HG02970 (cell line): Measurements from ENCODE around the gene MSRB3.
"Not testable (repeated sequence)": the region's sequence is repeated elsewhere in the genome, so short reads cannot be mapped to it uniquely, and the experiment has no call there.

Experiments used
- ATAC-seq: cut with Tn5 transposase; IDR thresholded peaks from one replicate; pipeline ENCODE4 v1.9.1; 2021; ENCODE audit warnings: mild to moderate bottlenecking, moderate library complexity, moderate number of reproducible peaks; ENCODE audit not compliant: unreplicated experiment, low FRiP score

The MSRB3 gene

GRCh38 chr12:65444996-65445395 lies 166.5 kb downstream of the MSRB3 start:
- ATAC-seq, result no peak

- ATAC-seq, result no peak
These were observed 168.4 kb downstream of the MSRB3 start for GRCh38 chr12:65446901-65447300.

- ATAC-seq, result no peak
These were observed 170.9 kb downstream of the MSRB3 start for GRCh38 chr12:65449400-65449799.

DNA sequence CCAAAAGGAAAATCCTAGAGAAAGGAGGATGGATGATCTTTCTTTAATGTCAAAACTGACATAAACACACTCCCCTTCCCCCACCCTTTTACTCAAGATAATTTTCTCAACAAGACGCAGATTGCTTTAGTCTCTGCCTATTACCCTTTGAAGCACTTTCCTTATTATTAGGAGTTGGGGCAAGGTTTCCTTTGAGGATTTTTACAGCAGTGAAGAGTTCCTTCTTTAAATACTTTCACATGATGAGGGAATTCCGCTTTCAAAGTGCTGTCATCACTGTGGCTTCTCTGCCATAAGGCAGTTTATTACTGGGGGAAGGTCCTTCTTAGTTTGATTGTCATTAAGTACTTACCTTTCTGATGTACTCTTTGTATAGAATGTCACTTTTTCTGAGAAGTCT lies 172.1 kb downstream of the MSRB3 start:
- ATAC-seq, result no peak

- ATAC-seq, result no peak
These were observed 175.8 kb downstream of the MSRB3 start for GRCh38 chr12:65454115-65454787.

DNA sequence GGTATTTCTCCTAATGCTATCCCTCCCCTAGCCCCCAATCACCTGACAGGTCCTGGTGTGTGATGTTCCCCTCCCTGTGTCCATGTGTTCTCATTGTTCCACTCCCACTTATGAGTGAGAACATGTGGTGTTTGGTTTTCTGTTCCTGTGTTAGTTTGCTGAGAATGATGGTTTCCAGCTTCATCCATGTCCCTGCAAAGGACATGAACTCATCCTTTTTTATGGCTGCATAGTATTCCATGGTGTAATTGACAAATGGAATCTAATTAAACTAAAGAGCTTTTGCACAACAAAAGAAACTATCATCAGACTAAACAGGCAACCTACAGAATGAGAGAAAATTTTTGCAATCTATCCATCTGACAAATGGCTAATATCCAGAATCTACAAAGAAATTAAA lies 178.9 kb downstream of the MSRB3 start:
- not testable (repeated sequence) for ATAC-seq

DNA sequence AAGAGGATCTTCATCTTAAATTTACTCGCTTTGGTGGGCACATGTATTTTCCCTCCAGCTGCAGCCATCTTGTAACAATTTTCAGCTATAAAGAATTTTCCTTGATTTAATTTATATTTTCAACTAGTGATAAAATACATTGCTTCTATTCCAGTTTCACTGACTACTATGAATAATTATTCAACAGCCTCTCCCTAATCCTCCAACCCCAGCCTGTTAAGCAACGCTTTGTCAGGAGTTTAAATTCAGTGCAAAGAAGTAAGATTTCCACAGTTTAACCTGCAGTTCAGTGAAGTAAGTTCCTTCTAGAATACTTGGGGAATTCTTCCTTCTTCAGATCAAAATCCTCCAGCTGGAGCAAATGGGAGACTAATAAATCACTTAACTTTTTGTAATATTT lies 180.2 kb downstream of the MSRB3 start:
- ATAC-seq, result no peak

DNA sequence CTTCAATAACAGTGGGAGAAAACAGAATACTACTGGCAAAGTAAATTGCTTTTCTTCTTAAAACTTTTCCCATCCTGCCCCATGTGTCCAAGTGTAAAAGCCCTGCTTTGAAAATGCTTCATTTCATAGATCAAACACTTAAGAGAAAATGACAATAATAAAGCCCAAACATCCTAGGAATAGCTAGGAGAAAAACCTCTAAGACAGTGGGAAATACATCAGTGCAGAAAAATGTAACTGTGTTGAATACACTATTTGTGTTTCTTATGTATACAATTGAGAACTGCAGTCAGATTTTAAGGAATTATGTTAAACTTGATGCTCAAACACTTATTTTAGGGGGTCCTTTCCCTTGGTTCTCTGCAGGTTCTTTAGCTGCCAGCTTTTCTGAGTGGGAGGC lies 181.1 kb downstream of the MSRB3 start:
- no peak for ATAC-seq

DNA sequence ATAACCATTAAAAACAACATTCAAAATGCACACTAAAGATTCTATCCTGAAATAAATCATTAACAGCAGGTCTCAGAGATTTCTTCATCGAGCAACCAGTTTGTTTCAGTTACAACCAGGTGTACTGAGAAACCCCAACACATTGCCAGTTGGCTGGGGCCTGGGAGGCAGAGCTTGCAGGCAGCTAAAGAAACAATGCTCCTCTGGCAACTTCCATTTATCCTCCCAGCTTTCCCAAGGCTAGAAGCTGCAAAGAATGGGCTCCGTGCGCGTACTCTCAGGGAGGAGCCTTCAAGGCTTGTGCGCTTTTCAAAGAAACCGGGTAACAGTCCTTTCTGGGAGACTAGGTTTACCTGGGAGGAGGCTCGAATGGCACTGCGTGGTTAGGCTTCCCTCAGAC lies 181.6 kb downstream of the MSRB3 start:
- ATAC-seq, result no peak

GRCh38 chr12:65461017-65461416 lies 182.5 kb downstream of the MSRB3 start:
- ATAC-seq, result no peak

- no peak for ATAC-seq
These were observed 184.0 kb downstream of the MSRB3 start for GRCh38 chr12:65462484-65462883.

- ATAC-seq, result no peak
These were observed 184.6 kb downstream of the MSRB3 start for GRCh38 chr12:65463082-65463481.

DNA sequence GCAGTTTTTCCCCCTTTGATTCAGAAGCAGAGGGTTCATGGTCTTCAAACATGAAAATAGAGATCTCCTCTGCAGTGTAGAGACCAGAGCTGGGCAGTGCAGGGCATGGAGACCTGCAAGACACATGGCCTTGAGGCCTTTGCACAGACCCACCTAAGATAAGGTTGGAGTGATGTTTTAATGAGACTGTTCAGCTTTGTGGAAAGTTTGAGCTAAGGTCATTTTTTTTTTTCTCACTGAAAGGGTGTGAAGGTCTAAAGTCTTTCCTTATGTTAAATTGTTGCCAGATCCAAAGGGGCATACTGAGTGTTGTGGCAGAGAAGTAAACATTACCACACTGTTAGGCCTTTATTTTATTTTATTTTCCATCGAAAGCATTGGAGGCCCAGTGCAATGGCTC lies 185.1 kb downstream of the MSRB3 start:
- ATAC-seq, result no peak

DNA sequence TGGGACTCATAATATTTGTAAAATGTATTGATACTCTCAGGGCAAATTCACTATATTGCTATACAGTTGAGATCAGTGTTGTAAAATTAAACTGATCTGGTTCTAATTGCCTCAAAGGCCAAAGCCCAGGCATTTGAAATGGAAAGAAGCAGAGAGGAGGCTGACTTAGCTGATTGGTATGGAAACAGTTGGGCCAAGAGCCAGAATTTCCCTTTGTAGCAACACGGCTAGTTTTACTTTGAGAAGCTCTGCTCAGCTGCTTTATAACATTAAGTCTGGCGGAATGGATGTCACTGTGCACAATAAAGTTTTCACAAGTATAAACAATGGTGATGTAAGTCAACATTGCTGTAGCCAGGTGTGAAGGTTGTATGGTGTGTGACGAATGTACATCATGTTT lies 186.4 kb downstream of the MSRB3 start:
- ATAC-seq, result no peak

- no peak for ATAC-seq
These were observed 187.5 kb downstream of the MSRB3 start for GRCh38 chr12:65465766-65466547.

- no peak for ATAC-seq
These were observed 188.4 kb downstream of the MSRB3 start for GRCh38 chr12:65466911-65467310.

DNA sequence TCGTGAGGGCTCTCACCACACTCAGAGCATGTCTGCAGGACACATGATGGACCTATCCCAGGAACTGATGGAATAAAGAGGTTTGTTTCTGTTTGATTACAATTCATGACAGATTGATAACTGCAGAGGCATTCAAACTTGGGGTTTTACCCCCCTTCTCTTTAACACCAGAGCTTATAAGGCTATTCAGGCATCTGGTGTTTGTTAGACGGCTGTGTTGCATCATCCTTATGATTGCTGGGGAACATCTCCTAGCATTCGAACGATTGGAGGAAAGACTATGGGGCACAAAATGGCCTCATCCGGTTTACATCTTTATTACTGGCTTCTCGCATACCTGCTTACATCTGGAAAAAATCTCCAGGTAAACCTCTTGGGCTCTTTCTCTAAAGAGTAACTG lies 191.8 kb downstream of the MSRB3 start:
- ATAC-seq, result no peak

DNA sequence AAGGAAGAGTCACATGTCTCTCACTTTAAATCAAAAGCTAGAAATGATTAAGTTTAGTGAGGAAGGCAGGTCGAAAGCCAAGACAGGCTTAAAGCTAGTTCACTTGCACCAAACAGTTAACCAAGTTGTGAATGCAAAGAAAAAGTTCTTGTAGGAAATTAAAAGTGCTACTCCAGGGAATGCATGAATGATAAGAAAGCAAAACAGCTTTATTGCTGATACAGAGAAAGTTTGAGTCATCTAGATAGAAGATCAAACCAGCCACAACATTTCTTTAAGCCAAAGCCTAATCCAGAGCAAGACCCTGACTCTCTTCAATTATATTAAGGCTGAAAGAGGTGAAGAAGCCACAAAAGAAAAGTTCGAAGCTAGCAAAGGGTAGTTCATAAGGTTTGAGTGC lies 193.6 kb downstream of the MSRB3 start:
- no peak for ATAC-seq

DNA sequence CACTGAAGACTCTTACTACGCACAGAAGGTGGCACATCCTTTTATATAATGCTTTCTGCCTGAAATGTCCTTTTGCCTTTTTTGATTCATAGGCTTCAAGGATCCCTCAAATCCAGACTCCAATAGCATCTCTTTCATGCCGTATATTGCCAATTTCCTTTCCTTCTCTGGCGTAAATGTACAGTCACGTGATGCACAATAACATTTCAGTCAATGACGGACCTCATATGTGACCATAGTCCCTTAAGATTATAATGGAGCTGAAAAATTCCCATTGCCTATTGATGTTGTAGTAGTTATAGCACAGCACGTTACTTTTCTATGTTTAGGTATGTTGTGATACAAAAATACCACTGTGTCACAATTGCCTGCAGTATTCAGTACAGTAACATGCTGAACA lies 196.3 kb downstream of the MSRB3 start:
- no peak for ATAC-seq

- ATAC-seq, result no peak
These were observed 199.2 kb downstream of the MSRB3 start for GRCh38 chr12:65477721-65478120.

GRCh38 chr12:65483891-65484516 lies 205.5 kb downstream of the MSRB3 start:
- ATAC-seq, result not testable (repeated sequence)

GRCh38 chr12:65488197-65488596 lies 209.7 kb downstream of the MSRB3 start:
- no peak for ATAC-seq
